AML-193 (cell line): ENCODE results near the gene CALCR.

Source experiments
- DNase-seq, 2 experiments: peaks; one replicate each; lab custom pipeline; 2025; lab: John Stamatoyannopoulos, UW

CALCR gene

DNA sequence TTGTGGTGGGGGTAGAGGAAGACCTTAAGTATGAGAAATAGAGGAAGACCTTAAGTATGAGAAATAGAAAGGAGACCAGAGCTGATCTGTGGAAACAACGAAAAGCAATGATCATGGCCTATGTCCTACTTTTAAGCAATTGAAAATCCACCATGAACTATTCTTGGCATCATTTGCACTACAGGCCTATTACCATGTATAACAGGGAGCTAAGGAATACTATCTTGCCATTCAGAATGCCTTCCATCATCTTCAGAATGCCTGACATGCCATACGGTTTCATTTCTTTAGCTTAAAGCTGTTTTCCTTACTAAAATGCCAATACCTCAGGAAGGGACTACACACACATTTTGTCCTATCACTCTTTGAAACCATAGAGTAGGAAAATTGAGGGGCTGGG is 127.0 kb downstream of the CALCR start:
- no peak for DNase-seq

DNA sequence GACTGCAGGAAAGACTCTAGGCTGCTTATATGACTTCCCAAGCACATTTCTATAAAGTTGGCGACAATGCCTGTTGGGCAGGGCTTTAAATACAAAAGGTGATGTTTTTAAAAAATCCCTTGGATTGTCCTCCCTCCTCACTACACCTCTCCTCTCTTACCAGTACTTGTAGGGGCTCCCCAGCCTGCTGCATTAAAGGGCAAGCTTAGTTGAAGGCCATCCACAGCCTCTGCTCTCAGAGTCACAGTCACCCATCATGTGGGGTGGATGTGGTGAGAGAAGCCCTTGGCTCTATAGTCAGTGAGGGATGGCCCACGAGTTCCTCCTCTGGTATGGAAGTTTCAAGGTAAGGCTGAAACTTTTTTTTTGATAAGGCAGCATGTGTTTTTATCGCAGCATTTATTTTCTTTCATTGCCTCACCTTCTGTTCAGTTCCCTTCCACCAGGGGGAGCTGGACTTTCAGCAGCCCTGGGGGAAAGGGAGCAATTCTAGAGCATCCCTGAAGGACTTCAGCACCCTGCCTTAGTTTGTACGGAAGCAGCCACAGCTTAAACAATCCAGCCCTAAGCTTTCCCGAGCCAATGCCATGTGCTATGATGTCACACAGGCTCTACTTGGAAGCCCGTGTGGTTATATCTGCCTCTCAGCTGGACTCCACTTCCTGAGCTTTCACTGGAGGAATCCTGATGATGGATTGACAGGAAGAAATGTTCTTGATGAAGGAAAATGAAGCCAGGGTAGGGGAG is 131.9 kb downstream of the CALCR start:
- peak; percentile 11 to 50 for DNase-seq

DNA sequence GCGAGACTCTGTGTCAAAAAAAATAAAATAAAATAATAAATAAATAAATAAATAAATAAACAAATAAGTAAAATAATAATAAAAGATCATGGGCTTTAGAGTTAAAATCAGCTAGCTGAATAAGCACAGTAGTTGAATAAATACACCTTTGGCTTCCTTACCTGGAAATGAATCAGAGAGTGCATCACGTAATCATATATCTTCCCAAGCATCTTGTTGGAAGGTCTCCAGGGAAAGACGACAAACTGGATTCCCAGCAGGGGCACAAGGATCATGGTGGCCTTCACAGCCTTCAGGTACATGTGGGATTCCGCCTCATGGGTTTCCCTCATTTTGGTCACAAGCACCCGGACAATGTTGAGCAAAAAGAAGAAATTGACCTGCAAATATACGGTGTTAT is 138.7 kb downstream of the CALCR start:
- DNase-seq = no peak

DNA sequence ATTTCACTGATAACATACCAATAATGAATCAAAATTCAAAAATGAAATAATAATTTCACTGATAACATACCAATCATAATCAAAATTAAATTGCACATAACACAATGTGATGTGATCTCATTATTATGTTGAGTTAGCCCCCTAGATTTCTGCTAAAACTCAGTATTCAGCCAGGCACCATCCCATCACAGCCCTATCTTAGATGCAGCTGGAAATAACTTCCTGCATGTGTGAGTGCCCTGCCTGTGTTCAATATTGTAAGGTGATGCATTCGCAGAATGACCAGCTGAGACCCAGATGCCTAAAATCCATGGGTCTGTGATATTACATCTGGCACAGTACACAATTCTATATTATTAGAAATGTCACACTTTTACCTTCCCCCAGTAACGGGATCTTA is 142.4 kb downstream of the CALCR start:
- no peak for DNase-seq

DNA sequence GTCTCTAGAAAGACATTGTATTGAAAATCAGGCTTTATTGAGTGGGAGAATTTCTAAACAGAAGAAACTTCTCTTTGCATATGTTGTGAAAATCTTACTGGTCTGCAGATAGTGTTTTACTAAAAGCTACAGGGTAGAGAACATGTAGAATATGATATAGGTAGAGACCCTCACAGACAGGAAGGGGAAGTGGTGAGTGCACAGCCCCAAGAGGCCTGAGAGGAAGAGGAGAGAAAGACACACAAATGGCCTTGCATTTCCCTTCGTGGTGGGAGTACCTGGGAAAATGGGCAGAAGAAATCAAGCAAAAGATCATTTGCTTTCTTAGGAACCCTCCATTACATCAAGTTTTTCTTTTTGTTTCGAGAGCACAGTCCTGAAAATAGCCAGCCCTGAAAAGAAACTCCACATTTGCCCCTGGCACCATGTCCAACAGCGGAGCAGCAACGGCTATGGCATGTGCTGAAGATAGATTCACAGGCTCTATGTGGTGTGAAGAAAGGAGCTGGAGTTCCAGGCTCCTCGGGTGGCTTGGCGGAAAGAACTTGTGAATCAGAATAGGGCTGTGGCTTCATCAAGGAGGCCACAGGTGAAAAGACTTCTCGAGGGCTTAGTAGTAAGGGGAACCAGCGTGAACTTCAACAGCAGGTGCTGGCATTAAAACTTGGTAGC is 143.5 kb downstream of the CALCR start:
- no peak for DNase-seq

DNA sequence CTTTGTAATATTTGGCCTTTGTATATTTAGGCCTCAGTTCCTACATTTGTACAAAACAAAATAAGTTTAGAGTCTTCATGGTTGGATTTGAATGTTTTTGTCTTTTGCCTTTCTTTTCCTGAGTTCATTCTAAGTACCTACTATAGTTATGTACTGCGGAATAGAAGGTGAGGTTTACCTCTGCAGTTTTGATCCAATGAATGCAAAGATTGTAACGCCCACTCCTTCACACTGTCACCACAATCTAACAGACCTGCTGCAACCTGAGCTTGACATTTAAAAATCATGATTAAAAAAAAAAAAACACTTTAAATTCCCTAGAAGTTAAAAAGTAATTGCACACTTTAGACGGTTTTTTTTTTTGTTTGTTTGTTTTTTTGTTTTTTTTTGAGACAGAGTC is 145.0 kb downstream of the CALCR start:
- DNase-seq = no peak

DNA sequence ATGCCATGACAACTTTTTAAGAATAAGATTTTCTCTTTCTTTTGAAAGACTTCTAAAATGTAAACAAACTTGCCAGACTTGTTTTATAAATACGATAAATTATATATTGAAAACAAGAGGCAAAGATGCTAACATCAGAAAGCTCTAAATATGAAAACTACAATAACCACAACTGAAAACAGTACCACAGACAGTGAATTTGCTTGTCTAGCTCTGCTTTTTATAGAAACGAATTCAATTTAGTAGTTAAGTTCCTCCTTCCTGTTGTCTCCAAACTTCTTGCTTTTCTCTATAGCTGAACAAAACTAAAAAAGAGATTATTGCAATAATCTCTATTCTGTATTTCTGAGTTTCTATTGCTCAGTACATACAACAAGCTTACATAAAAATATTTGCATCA is 147.4 kb downstream of the CALCR start:
- DNase-seq = no peak

DNA sequence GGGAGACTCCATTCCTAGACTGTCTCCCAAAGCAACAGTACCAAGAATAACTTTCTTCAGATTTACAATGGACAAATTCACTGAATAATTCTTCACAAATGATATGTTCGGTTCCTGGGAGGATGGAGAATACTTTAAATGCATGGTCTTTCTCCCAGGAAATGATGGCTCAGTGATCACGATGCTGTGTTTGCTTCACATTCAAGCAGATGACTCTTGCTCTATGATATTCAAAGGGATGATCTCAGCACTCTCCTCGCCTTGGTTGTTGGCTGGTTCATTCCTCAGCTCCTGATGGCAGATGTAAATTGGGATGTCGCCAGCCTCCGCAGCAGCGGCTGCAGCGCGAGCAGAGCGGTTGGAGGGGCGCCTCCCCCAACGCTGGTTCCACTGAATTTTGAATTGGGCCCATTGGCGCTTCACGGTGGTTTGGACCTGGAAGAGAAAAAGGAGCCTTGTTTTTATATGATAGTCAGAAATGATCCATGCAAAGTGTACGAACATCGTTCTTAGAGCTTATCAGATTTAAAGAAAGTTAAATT is 148.3 kb downstream of the CALCR start:
- no peak for DNase-seq

DNA sequence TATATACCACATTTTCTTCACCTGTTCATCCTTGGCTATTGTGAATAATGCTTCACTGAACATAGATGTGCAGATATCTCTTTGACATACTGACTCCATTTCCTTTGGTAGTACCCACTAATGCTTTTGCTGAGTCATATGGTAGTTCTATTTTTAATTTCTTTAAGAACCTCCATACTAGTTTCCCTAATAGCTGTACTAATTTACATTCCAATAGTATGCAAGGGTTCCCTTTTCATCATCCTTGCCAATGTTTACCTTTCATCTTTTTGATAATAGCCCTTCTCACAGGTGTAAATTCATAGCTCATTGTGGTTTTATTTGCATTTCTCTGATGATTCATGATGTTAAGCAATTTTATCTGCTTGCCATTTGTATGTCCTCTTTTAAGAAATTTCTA is 159.9 kb downstream of the CALCR start:
- DNase-seq = no peak

DNA sequence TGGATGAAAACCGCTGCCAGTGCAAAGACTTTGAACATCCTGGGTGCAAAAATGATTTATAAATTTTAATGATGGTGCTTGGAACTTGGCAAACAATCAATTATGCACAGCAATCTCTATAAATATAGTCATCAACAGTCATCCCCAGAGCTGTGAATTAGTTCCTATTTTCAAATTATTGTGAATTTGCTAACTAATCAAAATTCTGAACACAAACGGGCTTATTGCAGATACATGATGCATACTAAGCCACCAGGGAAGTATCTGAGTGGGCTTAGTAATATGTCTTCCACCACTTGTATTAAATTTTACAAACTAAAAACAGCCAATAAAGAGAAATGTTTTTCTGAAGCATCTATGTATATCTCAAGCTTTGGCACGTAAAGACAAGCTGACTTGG is 165.2 kb downstream of the CALCR start:
- DNase-seq = no peak

DNA sequence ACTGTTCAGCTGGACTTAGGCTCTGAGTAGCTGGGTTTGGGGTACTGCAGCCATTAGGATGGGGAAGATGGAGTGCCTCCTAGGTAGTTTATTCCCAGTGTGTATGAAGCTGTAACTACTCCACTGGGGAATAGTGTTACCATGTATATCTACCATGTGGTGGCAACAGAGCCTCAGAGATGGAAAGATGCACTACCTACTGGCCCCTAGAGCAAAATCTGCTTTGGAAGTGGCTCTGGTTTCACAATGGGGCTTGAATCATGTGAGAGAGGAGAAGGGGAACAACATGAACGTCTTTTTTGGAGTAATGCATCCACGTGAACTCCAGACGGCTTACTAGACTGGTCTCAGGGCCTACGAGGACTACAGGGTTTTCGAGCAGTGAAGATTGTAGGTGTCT is 167.3 kb downstream of the CALCR start:
- no peak for DNase-seq

DNA sequence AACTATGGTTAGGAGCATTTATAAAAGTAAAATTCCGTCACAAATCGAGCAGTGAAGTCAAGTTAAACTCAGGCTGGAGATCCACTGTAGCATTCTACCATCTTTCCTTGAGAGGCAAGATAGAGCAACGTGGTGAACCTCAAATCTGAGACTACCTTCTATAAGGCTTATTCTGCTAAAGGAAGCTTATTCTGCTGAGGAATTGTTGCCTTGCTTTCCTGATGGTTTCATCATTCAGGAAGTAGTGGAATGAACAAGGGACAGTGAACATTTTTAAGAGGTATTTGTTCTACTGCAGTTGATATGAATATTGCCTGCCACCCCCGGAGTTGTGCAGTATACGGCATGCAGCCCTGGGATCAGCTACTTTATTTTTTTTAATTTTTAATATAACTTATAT is 171.6 kb downstream of the CALCR start:
- no peak for DNase-seq

DNA sequence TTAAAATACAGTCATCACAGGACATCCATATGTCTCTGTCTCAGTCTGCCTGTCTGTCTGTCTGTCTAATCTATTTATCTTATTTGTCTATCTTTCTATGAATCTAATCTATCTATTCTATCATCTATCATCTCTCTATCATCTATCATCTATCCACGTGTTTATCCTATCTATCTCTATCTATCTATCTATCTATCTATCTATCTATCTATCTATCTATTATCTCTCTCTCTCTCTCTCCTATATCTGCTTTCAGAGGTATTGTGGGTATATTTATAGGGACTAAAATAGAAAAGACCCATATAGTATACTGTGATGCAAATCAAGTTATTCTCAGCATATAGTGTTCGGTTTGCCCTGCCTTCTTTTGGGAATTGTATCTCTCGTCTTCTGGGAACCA is 174.9 kb downstream of the CALCR start:
- no peak for DNase-seq

DNA sequence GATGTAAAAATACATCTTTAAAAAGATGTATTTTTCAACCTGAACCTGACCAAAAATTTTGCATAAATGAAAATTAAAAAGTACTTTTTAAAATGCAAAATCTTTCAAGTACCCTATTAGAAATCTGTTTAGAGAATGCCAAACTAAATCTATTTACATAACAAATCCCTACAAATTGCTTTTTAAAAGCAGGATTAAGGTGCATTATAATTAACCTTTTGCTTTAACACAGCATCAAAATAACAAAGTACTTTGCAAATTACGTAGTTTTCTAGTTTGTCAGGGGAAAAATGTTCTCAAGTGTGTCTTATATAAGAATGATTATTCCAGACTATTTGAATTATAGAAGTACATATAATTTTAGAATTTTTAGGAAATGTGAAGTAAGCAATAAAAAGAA is 181.5 kb downstream of the CALCR start:
- DNase-seq = no peak

DNA sequence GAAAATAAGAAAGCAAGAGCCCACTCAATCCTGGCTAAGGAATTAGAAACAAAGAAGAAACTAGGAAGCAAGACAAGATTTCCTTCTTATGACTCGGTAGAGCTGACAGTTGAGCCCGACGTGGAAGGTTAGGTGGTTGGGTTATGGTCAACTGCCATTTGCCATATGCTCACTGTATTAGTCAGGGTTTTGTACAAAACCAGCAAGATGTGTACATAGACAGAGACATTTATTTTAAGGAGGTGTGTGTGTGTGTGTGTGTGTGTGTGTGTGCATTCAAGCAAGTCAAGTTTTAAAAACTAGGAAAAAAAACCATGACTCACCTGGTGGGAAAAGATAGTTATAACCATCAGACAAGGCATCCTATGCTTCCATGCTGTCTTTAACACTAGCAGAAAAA is 183.9 kb downstream of the CALCR start:
- no peak for DNase-seq

DNA sequence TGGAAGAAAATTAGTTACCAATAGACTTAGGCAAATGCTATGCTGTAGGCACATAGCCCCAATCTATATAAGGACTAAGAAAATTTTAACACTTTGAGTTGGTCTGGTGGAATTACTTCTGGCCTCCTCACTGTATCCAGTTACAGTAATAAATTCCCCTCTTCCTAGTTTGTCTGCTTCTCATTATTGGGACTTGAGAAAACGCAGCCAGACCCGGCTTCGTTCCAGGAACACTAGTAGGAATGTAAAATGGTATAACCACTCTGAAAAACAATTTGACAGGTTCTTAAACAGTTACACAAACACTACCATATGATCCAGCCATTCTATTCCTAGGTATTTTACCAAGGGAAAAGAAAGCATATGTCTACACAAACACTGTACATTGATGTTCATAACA is 192.2 kb downstream of the CALCR start:
- DNase-seq = no peak

DNA sequence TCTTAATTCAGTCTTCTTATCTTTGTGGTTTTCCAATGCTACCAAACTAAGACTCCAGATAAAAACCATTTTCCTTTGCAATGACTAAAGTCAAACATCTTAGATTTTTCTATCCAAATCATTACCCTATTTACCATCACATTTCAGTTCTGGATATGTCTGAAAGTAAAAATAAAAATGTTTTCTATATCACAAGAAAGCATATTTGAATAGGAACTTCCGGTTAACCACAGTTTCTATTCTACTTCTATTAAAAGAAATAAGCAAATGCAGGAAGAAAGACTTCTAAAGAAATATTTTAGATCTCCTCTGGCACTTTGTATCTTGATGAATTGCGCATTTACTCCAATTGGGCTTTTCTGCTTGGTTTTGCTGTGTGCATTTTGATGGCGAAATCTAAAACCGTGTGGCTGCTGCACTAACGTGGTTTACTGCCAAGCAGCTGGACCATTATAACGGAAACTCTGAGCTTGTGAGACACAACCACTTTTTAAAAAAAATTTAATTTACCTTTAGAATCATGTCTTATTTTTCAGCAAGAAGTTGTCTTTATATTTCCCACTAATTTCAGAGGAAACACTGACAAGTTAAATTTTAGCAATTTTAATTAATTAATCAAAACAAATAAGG is 196.3 kb downstream of the CALCR start:
- DNase-seq = no peak

DNA sequence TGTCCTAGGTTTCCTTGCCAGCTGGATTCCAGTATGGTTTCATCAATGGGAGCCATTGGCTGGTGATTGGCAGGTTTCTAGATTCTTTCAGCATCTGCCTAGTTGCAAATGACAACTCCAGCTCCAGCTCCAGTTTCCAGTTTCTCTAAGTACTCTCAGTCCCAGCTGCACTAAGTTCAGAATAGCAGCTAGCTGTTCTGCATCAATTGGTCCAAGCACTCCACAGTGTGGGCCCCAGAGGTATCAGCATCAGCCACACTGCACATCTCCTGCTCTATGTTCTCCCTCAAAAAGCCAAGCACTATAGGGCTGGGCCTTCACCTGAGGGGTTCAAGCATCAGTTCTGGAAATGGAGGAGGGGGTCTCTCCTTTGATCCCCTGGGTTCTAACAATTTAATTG is 198.9 kb downstream of the CALCR start:
- DNase-seq = no peak
